HCT116 (cell line): ENCODE results near the gene LCLAT1. TPM values are rescaled to one million over a fixed set of nuclear protein-coding genes. Genes with fewer than 3 reads are reported as not detected.

Source experiments
- ATAC-seq: fragments of 200-7000 bp; cut with Tn5 transposase; 2 replicates; pipeline ENCODE4 v1.9.1; 2020; ENCODE audit warnings: mild to moderate bottlenecking, moderate library complexity
- BruUV-seq: library from RNA; stranded (reverse); fragments of 400-500 nt; replicated peaks from 2 replicates; lab custom pipeline; 2021; lab: Mats Ljungman, UMichigan
- CTCF ChIA-PET: fragments of 300-600 bp; sonication (Branson Sonifier 250); formaldehyde crosslinking; loops from one replicate; lab custom pipeline; 2021; ENCODE audit warnings: antibody characterized with exemption; lab: Charles Lee
- POLR2A ChIA-PET: fragments of 300-600, 350-600 bp; sonication (Branson Sonifier 250); formaldehyde crosslinking; loops from one replicate; lab custom pipeline; 2021; ENCODE audit warnings: antibody characterized with exemption; lab: Charles Lee
- RAD21 ChIA-PET, 2 experiments: fragments of 300-600 bp; sonication (Branson Sonifier 250); formaldehyde crosslinking; loops; one replicate each; lab custom pipeline; 2023; ENCODE audit warnings: low total read pairs in 2 of 2; ENCODE audit not compliant: uncharacterized antibody in 2 of 2, unreplicated experiment in 2 of 2, low non-redundant PET in 1 of 2; lab: Charles Lee
- DNase-seq: peaks from one replicate; pipeline ENCODE4 v3.0.0-alpha.2; 2010; ENCODE audit warnings: low read depth, low spot score
- H2AFZ ChIP-seq: fragments of 200-600 bp; shearing (Covaris generic), sonication (generic); 2 replicates; pipeline ENCODE4 v1.6.1; 2017; ENCODE audit warnings: low read depth, mixed run types, mixed read lengths, antibody characterized with exemption, low read length; ENCODE audit not compliant: poor library complexity, severe bottlenecking
- H3K27ac ChIP-seq: 2 replicates; pipeline ENCODE4 v1.5.1; 2012; ENCODE audit warnings: low read depth, low read length
- H3K27me3 ChIP-seq: fragments of 200-600 bp; sonication (generic); 2 replicates; pipeline ENCODE4 v1.6.1; 2016; ENCODE audit warnings: mixed run types, low read length, mixed read lengths; ENCODE audit not compliant: insufficient read depth
- H3K36me3 ChIP-seq, 2 experiments: fragments of 200-500 bp in 1 of 2; fragments of 200-600 bp in 1 of 2; sonication (Bioruptor generic) in 1 of 2; sonication (generic) in 1 of 2; 2 replicates each; pipeline versions ENCODE4 v1.5.1 to v1.6.1; 2014 to 2016; ENCODE audit warnings: low read length in 2 of 2, inconsistent platforms in 1 of 2, mixed read lengths in 1 of 2, mixed run types in 1 of 2; ENCODE audit not compliant: insufficient read depth in 2 of 2, control insufficient read depth in 1 of 2
- H3K4me1 ChIP-seq, 2 experiments: fragments of 200-600 bp in 1 of 2; sonication (generic) in 1 of 2; 2 replicates each; pipeline versions ENCODE4 v1.5.1 to v1.6.1; 2012 to 2017; ENCODE audit warnings: low read length in 2 of 2, inconsistent platforms in 1 of 2, mild to moderate bottlenecking in 1 of 2, mixed read lengths in 1 of 2, mixed run types in 1 of 2, moderate library complexity in 1 of 2; ENCODE audit not compliant: insufficient read depth in 2 of 2, control insufficient read depth in 1 of 2
- H3K4me2 ChIP-seq: fragments of 200-600 bp; sonication (generic); 2 replicates; pipeline ENCODE4 v1.6.1; 2017; ENCODE audit warnings: mixed run types, low read length, mixed read lengths
- H3K4me3 ChIP-seq, 2 experiments: fragments of 200-600 bp in 1 of 2; sonication (generic) in 1 of 2; replicated peaks in 1 of 2; 2 replicates each; pipeline ENCODE4 v1.5.1; 2011 to 2016; ENCODE audit warnings: low read length in 2 of 2, control low read depth in 1 of 2, low read depth in 1 of 2, mild to moderate bottlenecking in 1 of 2, mixed read lengths in 1 of 2, mixed run types in 1 of 2
- H3K79me2 ChIP-seq: fragments of 200-600 bp; sonication (generic); 2 replicates; pipeline ENCODE4 v1.6.1; 2017; ENCODE audit warnings: mild to moderate bottlenecking, mixed run types, low read length, moderate library complexity, mixed read lengths; ENCODE audit not compliant: insufficient read depth
- H3K9ac ChIP-seq: fragments of 200-600 bp; sonication (generic); 2 replicates; pipeline ENCODE4 v1.6.1; 2016; ENCODE audit warnings: low read length, mixed read lengths
- H3K9me2 ChIP-seq: fragments of 200-600 bp; sonication (generic), shearing (Covaris generic); 2 replicates; pipeline ENCODE4 v1.6.1; 2017; ENCODE audit warnings: mixed run types, mild to moderate bottlenecking, moderate library complexity; ENCODE audit not compliant: insufficient read depth
- H3K9me3 ChIP-seq, 2 experiments: fragments of 200-500 bp in 1 of 2; fragments of 200-600 bp in 1 of 2; sonication (Bioruptor generic) in 1 of 2; sonication (generic) in 1 of 2; 2 replicates each; pipeline ENCODE4 v1.6.1; 2014 to 2017; ENCODE audit warnings: low read length in 2 of 2, mixed read lengths in 2 of 2, inconsistent platforms in 1 of 2, low read depth in 1 of 2, mild to moderate bottlenecking in 1 of 2, mixed run types in 1 of 2, moderate library complexity in 1 of 2; ENCODE audit not compliant: control insufficient read depth in 1 of 2, insufficient read depth in 1 of 2
- H4K20me1 ChIP-seq: fragments of 200-600 bp; sonication (generic), shearing (Covaris generic); 2 replicates; pipeline ENCODE4 v1.6.1; 2017; ENCODE audit warnings: mixed run types, mild to moderate bottlenecking, moderate library complexity; ENCODE audit not compliant: insufficient read depth
- ATF3 ChIP-seq: IDR thresholded peaks from 2 replicates; pipeline ENCODE4 v1.6.1; 2012
- CEBPB ChIP-seq: IDR thresholded peaks from 2 replicates; pipeline ENCODE4 v1.6.1; 2012; ENCODE audit warnings: low read depth
- EGR1 ChIP-seq: IDR thresholded peaks from 2 replicates; pipeline ENCODE4 v1.6.1; 2012; ENCODE audit warnings: low read depth
- ELF1 ChIP-seq: IDR thresholded peaks from 2 replicates; pipeline ENCODE4 v1.6.1; 2012; ENCODE audit warnings: low read depth, borderline replicate concordance
- EZH2phosphoT487 ChIP-seq: fragments of 200-600 bp; IDR thresholded peaks from 2 replicates; pipeline ENCODE4 v1.6.1; 2018; ENCODE audit warnings: antibody characterized with exemption, borderline replicate concordance
- FOSL1 ChIP-seq: IDR thresholded peaks from 2 replicates; pipeline ENCODE4 v1.6.1; 2012; ENCODE audit warnings: low read depth
- JUND ChIP-seq: IDR thresholded peaks from 2 replicates; pipeline ENCODE4 v1.6.1; 2012
- POLR2A ChIP-seq: IDR thresholded peaks from 2 replicates; pipeline ENCODE4 v1.7.0; 2011; ENCODE audit warnings: borderline replicate concordance; ENCODE audit not compliant: insufficient read depth, insufficient read length; ENCODE audit errors: extremely low read depth
- POLR2AphosphoS5 ChIP-seq: IDR thresholded peaks from 2 replicates; pipeline ENCODE4 v1.6.1; 2011; ENCODE audit warnings: mild to moderate bottlenecking, low read depth, low read length, moderate library complexity
- REST ChIP-seq: IDR thresholded peaks from 2 replicates; pipeline ENCODE4 v1.6.1; 2012; ENCODE audit warnings: low read depth
- ZBTB33 ChIP-seq: IDR thresholded peaks from 2 replicates; pipeline ENCODE4 v1.6.1; 2011; ENCODE audit warnings: mild to moderate bottlenecking, low read length, moderate library complexity; ENCODE audit not compliant: insufficient replicate concordance; ENCODE audit errors: extremely low read depth
- ZNF274 ChIP-seq: fragments of 200-500 bp; sonication (Bioruptor generic); IDR thresholded peaks from 2 replicates; pipeline ENCODE4 v1.6.1; 2014; ENCODE audit warnings: mild to moderate bottlenecking, low read depth, low read length, inconsistent platforms
- intact Hi-C: fragments of 100-400 bp; cut with micrococcal nuclease; formaldehyde crosslinking; loops from 2 replicates; pipeline ENCODE4 v1.10.0; 2022
- total RNA-seq: library from RNA; stranded (reverse); gene quantifications from one replicate; pipeline ENCODE4 v1.2.1, GENCODE V29; 2021; ENCODE audit not compliant: unreplicated experiment

Gene LCLAT1
- total RNA-seq, 1 experiment from 2014 or later = 36.2 TPM

- Histone ChIP-seq H3K4me2 (no peak overlapping the region), H2AFZ (no peak overlapping the region), H3K27ac (no peak overlapping the region), H3K36me3 (0 out of 4 replicates have a peak, but pooled peaks cover 0 to 3% of the 10 kb centered on the region in 2 experiments), H4K20me1 (no peaks in the 10 kb centered on the region), H3K27me3 (no peaks in the 10 kb centered on the region), H3K79me2 (no peaks in the 10 kb centered on the region), H3K9me2 (no peaks in the 10 kb centered on the region), H3K4me3 (no peak overlapping the region), H3K4me1 (no peaks in the 10 kb centered on the region), H3K9ac (no peak overlapping the region), H3K9me3 (no peaks in the 10 kb centered on the region)
- ChIA-PET POLR2A (no interaction called here), CTCF (no interaction called here), RAD21 (no interaction called here)
- BruUV-seq = no TSS peak
- ATAC-seq (no peak), DNase-seq (no peak)
- intact Hi-C loops = no loop called here
- TF ChIP-seq JUND = no peak
- no peak for TF ChIP-seq ELF1
- TF ChIP-seq FOSL1 = no peak
- TF ChIP-seq REST = no peak
- TF ChIP-seq POLR2AphosphoS5 = no peak
- TF ChIP-seq EGR1 = no peak
- no peak for TF ChIP-seq POLR2A
- TF ChIP-seq ZBTB33 = no peak
- no peak for TF ChIP-seq EZH2phosphoT487
- TF ChIP-seq ZNF274 = no peak
- no peak for TF ChIP-seq ATF3
- no peak for TF ChIP-seq CEBPB
Observed at GRCh38 chr2:30639836-30640235, 192.8 kb downstream of the LCLAT1 start.
